Stomach smooth muscle (tissue), 2 donors: ENCODE measurements around the gene PHB1.
A peak's percentile ranks its signal among the peaks of the same experiment; 100 is the strongest.
"Not testable (repeated sequence)": the region's sequence is repeated elsewhere in the genome, so short reads cannot be mapped to it uniquely, and the experiment has no call there.

ENCODE experiments used
- H3K27ac ChIP-seq: one replicate; pipeline ENCODE4 v1.7.0; 2013; ENCODE audit warnings: mild to moderate bottlenecking, low read length, inconsistent platforms
- H3K27me3 ChIP-seq, 2 donors: one replicate each; pipeline ENCODE4 v1.7.0; 2013; ENCODE audit warnings: low read length in 2 of 2; ENCODE audit not compliant: insufficient read depth in 2 of 2, control insufficient read depth in 1 of 2
- H3K36me3 ChIP-seq, 2 donors: one replicate each; pipeline ENCODE4 v1.7.0; 2013; ENCODE audit warnings: low read length in 2 of 2; ENCODE audit not compliant: control insufficient read depth in 2 of 2, insufficient read depth in 2 of 2
- H3K4me1 ChIP-seq: one replicate; pipeline ENCODE4 v1.7.0; 2013; ENCODE audit warnings: low read length; ENCODE audit not compliant: control insufficient read depth, insufficient read depth
- H3K4me3 ChIP-seq, 2 donors: one replicate each; pipeline ENCODE4 v1.7.0; 2013; ENCODE audit warnings: low read length in 2 of 2
- H3K9ac ChIP-seq, 2 donors: one replicate each; pipeline ENCODE4 v1.7.0; 2013; ENCODE audit warnings: low read length in 2 of 2, mild to moderate bottlenecking in 1 of 2
- H3K9me3 ChIP-seq, 2 donors: one replicate each; pipeline ENCODE4 v1.7.0; 2013; ENCODE audit warnings: low read length in 2 of 2; ENCODE audit not compliant: control insufficient read depth in 2 of 2
- donor health status: healthy.
- donor health status: Pancreatic carcinoma.

Gene PHB1

DNA sequence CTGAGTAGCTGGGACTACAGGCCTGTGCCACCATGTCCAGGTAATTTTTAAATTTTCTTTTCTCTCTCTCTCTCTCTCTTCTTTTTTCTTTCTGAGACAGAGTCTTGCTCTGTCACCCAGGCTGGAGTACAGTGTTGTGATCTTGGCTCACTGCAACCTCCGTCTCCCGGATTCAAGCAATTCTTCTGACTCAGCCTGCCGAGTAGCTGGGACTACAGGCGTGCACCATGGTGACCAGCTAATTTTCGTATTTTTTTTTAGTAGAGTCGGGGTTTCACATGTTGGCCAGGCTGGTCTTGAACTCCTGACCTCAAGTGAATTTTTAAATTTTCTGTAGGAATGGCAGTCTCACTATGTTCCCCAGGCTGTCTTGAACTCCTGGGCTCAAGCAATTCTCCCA lies 41.6 kb downstream of the PHB1 start:
- no peaks in the 10 kb centered on the region for H3K27me3 ChIP-seq
- H3K9ac ChIP-seq: no peak overlapping the region
- no peak overlapping the region for H3K27ac ChIP-seq
- no peaks in the 10 kb centered on the region for H3K4me1 ChIP-seq
- H3K36me3 ChIP-seq: no peaks in the 10 kb centered on the region
- H3K9me3 ChIP-seq: no peaks in the 10 kb centered on the region
- no peak overlapping the region for H3K4me3 ChIP-seq

DNA sequence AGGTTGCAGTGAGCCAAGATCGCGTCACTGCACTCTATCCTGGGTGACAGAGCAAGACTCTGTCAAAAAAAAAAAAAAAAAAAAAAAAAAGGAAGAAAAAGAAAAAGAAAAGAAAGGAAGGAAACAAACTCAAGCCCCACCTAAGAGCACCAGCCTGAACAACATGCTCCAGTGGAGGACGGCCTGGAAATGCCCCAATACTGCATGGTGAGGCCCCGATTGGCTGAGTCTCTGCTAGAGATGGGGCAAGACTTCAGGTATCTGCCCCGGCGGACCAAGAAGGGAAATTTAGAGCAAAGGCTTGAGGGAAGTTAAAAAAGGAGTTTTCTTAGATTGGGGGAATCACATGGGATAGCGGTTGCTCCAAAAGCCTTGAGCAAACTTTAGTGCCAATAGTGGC lies 42.3 kb downstream of the PHB1 start:
- no peak overlapping the region for H3K27ac ChIP-seq
- H3K36me3 ChIP-seq: no peaks in the 10 kb centered on the region
- H3K27me3 ChIP-seq: no peaks in the 10 kb centered on the region
- H3K4me1 ChIP-seq: no peaks in the 10 kb centered on the region
- no peak overlapping the region for H3K9ac ChIP-seq
- H3K4me3 ChIP-seq: no peak overlapping the region
- H3K9me3 ChIP-seq: no peaks in the 10 kb centered on the region

GRCh38 chr17:49370971-49371834 lies 43.5 kb downstream of the PHB1 start:
- Histone ChIP-seq H3K9ac (no peak overlapping the region), H3K27ac (no peak overlapping the region), H3K27me3 (no peaks in the 10 kb centered on the region), H3K9me3 (no peaks in the 10 kb centered on the region), H3K4me1 (no peaks in the 10 kb centered on the region), H3K36me3 (no peaks in the 10 kb centered on the region), H3K4me3 (no peak overlapping the region)

GRCh38 chr17:49369760-49370159 lies 44.9 kb downstream of the PHB1 start:
- H3K27me3 ChIP-seq: no peaks in the 10 kb centered on the region
- no peaks in the 10 kb centered on the region for H3K9me3 ChIP-seq
- H3K9ac ChIP-seq: no peak overlapping the region
- no peak overlapping the region for H3K27ac ChIP-seq
- no peak overlapping the region for H3K4me3 ChIP-seq
- no peaks in the 10 kb centered on the region for H3K4me1 ChIP-seq
- H3K36me3 ChIP-seq: no peaks in the 10 kb centered on the region

- H3K9ac ChIP-seq: no peak overlapping the region
- H3K27me3 ChIP-seq: no peaks in the 10 kb centered on the region
- no peaks in the 10 kb centered on the region for H3K9me3 ChIP-seq
- no peaks in the 10 kb centered on the region for H3K36me3 ChIP-seq
- H3K27ac ChIP-seq: no peak overlapping the region
- no peak overlapping the region for H3K4me3 ChIP-seq
- no peaks in the 10 kb centered on the region for H3K4me1 ChIP-seq
These were observed 45.6 kb downstream of the PHB1 start for GRCh38 chr17:49369089-49369488.

DNA sequence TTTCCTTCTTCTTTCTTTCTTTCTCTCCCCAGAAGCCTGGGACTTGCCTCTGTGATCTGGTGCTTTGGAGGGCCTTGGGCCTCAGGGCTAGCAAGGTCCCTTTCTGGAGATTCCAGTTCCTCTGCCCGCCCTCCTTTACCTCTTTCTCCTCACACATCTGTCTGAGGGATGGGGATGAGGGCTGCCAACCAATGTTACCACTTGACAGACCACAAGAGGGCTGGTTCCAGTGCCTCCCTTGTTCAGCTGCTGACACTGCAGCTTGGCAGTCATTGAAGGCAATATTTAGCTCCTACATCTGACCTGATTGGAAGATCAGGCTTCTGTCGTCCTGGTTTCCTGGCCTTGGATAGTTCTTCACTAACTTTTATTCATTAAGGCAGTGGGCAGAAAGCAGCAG lies 49.0 kb downstream of the PHB1 start:
- no peak overlapping the region for H3K9ac ChIP-seq
- H3K4me3 ChIP-seq: no peak overlapping the region
- no peak overlapping the region for H3K27ac ChIP-seq
- H3K9me3 ChIP-seq: no peaks in the 10 kb centered on the region
- H3K27me3 ChIP-seq: no peaks in the 10 kb centered on the region
- H3K36me3 ChIP-seq: no peaks in the 10 kb centered on the region
- peaks cover 10% of the 10 kb centered on the region for H3K4me1 ChIP-seq

- peaks cover 15% of the 10 kb centered on the region for H3K4me1 ChIP-seq
- H3K9ac ChIP-seq: not testable (repeated sequence)
These were observed 49.6 kb downstream of the PHB1 start for GRCh38 chr17:49365126-49365525.

DNA sequence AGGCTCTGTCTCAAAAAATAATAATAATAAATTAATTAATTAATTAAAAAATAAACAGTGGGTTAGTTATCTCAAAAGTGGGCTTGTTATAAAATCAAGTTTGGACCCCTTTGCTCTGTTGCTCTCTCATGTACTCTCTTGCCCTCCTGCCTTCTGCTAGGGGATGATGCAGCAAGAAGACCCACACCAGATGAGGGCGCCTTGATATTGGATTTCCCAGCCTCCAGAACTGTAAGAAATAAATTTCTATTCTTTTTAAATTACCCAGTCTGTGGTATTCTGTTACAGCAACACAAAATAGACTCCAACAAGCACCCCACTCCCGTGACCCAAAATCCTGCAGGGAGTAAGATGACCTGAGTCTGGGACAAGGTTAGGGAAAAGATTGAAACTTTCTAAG lies 50.6 kb downstream of the PHB1 start:
- Histone ChIP-seq H3K36me3 (no peaks in the 10 kb centered on the region), H3K27me3 (no peaks in the 10 kb centered on the region), H3K4me3 (no peak overlapping the region), H3K27ac (no peak overlapping the region), H3K9me3 (no peaks in the 10 kb centered on the region), H3K9ac (no peak overlapping the region), H3K4me1 (peaks cover 19% of the 10 kb centered on the region)

More at GRCh38 chr17:49365126-49365525, 49.6 kb downstream of the PHB1 start:
- not testable (repeated sequence) for H3K27ac ChIP-seq, H3K27me3 ChIP-seq, H3K4me3 ChIP-seq, H3K36me3 ChIP-seq, H3K9me3 ChIP-seq

DNA sequence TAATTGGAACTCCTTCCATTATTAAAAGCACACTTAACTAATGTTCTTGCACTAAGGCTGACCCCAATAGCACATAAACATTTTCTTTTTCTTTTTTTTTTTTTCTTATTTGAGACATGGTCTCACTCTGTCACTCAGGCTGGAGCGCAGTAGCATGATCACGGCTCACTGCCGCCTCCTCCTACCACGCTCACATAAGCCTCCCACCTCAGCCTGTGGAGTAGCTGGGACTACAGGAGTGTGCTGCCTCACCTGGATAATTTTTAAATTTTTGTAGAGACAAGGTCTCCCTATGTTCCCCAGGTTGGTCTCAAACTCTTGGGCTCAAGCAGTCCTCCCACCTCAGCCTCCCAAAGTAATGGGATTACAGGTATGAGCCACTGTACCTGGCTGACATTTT lies 51.4 kb downstream of the PHB1 start:
- Histone ChIP-seq H3K4me1 (peaks cover 23% of the 10 kb centered on the region), H3K27me3 (no peaks in the 10 kb centered on the region), H3K4me3 (no peak overlapping the region), H3K36me3 (no peaks in the 10 kb centered on the region), H3K27ac (no peak overlapping the region), H3K9me3 (no peaks in the 10 kb centered on the region), H3K9ac (no peak overlapping the region)

DNA sequence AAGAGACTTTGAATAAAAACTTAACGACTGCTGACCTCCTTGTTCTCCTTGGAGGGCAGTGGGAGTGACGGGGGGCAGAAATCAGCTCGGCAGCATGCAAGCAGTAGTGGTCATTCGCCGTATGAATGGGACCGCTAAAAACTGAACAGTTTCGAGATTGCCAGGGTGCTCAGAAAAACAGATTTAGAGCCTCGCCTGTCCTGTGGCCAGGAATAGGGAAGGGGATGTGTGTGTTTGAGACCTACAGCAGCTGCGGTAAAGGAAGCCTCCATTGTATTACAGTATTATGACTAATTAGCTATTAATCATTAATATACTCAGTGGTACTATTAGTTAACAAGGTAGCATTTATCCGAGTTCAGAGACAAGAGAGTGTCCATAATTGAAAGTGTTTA lies 52.0 kb downstream of the PHB1 start:
- peaks cover 23% of the 10 kb centered on the region for H3K4me1 ChIP-seq
- no peaks in the 10 kb centered on the region for H3K27me3 ChIP-seq
- peak overlapping the region; percentile 44 to 74 for H3K4me3 ChIP-seq
- no peaks in the 10 kb centered on the region for H3K9me3 ChIP-seq
- peak overlapping the region; percentile 64 for H3K27ac ChIP-seq
- H3K9ac ChIP-seq: peak overlapping the region; percentile 36 to 59
- no peaks in the 10 kb centered on the region for H3K36me3 ChIP-seq

DNA sequence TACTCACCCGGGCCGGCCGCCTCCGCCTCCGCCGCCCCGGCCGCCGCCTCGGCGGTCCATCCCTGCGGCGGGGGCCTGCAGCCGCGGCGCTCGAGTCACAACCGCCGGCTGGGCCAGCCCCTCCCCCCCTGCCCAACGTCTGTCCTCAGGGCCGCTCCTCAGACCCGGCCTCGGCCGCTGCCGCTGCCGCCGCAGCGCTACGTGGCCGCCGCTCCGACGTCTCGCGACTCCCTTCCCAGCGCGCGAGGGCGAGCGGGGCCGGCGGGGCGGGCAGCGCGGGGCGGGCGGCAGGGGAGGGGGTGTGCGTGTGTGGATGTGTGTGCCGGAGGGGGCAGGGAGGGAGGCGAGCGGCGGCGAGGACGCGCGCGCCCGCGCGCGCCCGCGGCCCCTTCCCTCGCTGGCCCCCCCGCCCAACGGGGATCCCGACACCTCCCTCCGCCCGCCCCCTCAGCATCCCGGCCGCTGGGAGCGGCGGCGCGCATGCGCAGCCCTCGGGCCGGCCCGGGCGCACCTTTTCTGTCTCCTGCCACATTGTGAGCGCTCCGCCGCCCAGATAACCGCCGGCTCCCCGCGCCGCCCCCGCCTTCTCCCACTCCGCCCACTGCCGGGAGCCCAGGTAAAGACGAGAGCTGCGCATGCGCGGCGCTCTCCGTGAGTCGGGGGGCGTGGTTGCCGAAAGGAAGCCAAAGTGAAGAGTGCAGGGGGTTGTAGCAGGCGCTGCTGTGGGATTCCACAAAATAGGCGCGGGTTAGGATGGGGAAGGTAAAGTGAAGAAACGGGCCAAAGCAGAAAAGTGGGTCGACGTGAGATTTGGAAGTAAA lies 52.6 kb downstream of the PHB1 start, which contains the start of gene ZNF652:
TSS of gene ZNF652 (minus strand) at position 349 of the 821 bp plus-strand sequence. CDS start 44,525 bp downstream, outside the sequence.
- peak within 1 kb of the TSS; percentile 83 to 90 for H3K4me3 ChIP-seq
- H3K4me1 ChIP-seq: peaks cover 23% of the 10 kb centered on the region
- no peaks in the 10 kb centered on the region for H3K27me3 ChIP-seq
- H3K9me3 ChIP-seq: no peaks in the 10 kb centered on the region
- no peaks in the 10 kb centered on the region for H3K36me3 ChIP-seq
- H3K9ac ChIP-seq: peak within 1 kb of the TSS; percentile 76 to 82
- H3K27ac ChIP-seq: peak within 1 kb of the TSS; percentile 67
